COLO829 (cell line): ENCODE results near the gene UPB1.
A peak's percentile ranks its signal among the peaks of the same experiment; 100 is the strongest.
"Not testable (repeated sequence)": the region's sequence is repeated elsewhere in the genome, so short reads cannot be mapped to it uniquely, and the experiment has no call there.

Experiments used
- DNase-seq: peaks from one replicate; pipeline ENCODE4 v3.0.0; 2012; ENCODE audit warnings: low spot score

UPB1 gene

GRCh38 chr22:24482575-24482974 is 12.6 kb upstream of the UPB1 start:
- DNase-seq: peak; percentile 68

DNA sequence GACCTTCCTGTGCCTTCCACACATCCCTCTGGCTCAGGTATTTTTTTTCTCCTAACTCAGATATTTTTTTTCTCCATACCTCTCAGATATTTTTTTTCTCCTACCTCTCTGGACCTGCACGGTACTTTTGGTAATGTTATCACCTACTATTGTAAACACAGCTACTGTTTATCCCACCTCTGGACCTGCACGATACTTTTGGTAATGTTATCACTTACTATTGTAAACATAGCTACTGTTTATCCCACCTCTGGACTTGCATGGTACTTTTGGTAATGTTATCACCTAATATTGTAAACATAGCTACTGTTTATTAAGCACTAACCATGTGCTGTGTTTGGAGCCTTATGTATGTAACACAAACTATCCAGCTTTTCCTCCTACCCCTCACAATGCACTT is 12.1 kb upstream of the UPB1 start:
- no peak for DNase-seq

DNA sequence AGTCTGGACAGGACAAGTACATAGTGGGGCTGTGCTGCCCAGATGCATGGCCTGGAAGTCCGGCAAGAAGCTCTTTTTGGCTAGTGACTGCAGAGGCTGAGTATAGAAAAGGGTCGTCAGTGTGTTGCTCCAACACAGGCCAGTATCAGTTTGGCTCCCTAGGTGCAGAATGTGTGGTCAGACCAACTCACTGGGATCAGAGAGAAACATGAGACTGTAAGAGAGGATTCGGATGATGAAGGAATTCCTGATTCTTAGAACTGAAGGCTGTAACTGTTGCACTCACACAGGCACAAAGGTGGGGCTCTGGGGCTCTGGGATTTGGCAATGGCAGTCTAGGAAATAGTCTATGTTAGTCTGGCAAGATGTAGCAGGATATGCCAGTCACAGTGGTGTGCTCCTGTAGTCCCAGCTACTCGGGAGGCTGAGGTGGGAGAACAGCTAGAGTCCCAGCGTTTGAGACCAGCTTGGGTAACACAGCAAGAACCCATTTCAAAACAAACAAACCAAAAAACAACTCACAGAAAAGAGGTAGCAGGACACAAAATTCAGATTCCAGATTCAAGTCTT is 11.1 kb upstream of the UPB1 start:
- no peak for DNase-seq

DNA sequence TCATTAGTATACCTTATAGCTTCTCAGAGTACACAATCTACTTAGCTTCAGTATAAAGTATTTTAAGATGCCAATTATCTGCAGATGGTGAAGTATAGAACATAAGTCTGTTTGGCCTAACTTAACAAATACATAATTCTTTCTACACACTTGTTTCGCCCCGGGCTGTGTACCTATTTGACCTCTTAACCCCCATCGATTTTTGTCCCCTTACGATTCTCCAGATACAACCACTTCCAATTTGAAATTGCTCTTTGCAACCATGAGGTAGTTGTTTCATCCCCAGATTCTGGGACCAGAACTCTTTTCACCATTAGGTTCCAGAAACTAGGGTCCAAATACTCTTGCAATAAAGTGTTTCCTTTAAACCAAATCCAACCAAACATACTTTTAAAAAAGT is 10.0 kb upstream of the UPB1 start:
- DNase-seq: no peak

DNA sequence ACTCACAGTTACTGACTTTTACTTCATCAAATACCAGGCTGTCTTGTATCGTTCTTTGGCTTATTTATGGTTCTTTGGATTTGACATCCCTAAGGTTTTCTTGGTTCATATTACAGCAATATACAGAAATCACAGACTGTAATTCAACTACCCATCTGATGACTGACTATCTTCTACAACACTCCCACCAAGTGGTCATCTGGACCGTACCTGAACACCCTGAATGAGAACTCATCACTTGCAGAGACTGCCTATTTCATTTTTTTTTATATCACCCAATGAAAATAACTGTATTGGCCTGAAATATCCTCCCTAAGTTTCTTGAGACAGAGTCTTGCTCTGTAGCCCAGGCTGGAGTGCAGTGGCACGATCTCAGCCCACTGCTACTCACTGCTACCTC is 9.5 kb upstream of the UPB1 start:
- DNase-seq: no peak

GRCh38 chr22:24486501-24486921 is 8.6 kb upstream of the UPB1 start:
- DNase-seq: peak; percentile 74

DNA sequence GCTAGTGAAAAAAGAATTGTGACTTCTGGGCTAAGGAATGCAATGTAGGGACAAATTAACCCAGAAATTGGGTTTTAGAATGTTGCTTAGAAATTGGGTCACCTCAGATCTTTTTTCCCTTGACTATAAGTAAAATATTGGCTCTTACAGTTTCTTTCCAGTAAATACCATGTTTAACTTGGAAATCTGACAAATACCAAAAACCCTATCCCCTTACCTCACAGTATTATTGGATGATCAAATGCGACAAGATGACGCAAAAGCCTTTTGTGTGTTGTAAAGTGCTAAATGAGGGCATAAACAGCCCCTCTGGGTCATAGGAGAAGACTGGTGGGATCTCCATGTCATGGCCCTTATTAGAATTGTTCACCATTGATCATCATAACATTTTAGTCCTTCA is 6.1 kb upstream of the UPB1 start:
- no peak for DNase-seq

- not testable (repeated sequence) for DNase-seq
Observed at GRCh38 chr22:24489434-24489833, 5.7 kb upstream of the UPB1 start.

GRCh38 chr22:24492391-24492790 is 2.7 kb upstream of the UPB1 start:
- no peak for DNase-seq

DNA sequence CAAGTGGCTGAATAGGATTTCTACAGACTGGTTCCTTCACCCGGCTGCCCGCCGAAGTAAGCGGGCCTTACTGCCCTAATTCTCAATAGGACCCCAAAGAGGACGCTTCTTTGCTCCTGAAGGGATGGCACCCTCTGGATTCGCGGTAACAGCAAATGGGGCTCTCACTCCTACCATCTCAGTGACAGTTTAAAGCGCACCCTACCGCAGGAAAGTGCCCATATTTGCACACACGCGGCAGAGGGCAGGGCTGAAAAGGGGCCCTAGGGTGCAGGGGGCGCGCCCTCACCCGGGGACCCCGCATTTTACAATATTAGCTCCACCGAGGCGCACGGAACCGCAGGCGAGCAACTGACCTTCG is 985 bp upstream of the UPB1 start:
- no peak for DNase-seq

- DNase-seq: no peak
Observed at GRCh38 chr22:24495365-24495675, 188 bp downstream of the UPB1 start.

- no peak for DNase-seq
Observed at GRCh38 chr22:24496234-24496633, 1.1 kb downstream of the UPB1 start.

- no peak for DNase-seq
Observed at GRCh38 chr22:24496661-24497060, 1.5 kb downstream of the UPB1 start.

DNA sequence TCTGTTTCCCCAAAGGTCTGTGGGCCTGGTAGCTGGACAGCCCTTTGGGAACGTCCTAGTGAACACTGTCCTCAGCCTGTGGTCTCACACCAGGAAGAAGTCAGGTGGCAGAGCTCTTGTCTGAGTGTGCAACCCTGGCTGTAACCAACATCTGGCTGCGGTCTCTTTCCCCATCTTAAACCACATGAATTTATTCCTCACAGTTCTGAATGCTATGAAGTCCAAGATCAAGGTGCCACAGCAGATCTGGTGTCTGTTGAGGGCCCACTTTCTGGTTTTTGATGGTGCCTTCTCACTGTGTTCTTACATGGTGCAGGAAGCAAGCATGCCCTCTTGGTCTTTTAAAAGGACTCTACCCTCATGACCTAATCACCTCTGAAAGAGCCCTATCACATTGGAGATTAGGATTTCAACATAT is 2.7 kb downstream of the UPB1 start:
- DNase-seq: no peak

GRCh38 chr22:24498824-24499223 is 3.7 kb downstream of the UPB1 start:
- DNase-seq: no peak

GRCh38 chr22:24499706-24500276 is 4.7 kb downstream of the UPB1 start:
- no peak for DNase-seq

- DNase-seq: no peak
Observed at GRCh38 chr22:24500277-24500820, 5.2 kb downstream of the UPB1 start.

GRCh38 chr22:24501301-24502005 is 6.3 kb downstream of the UPB1 start:
- no peak for DNase-seq

DNA sequence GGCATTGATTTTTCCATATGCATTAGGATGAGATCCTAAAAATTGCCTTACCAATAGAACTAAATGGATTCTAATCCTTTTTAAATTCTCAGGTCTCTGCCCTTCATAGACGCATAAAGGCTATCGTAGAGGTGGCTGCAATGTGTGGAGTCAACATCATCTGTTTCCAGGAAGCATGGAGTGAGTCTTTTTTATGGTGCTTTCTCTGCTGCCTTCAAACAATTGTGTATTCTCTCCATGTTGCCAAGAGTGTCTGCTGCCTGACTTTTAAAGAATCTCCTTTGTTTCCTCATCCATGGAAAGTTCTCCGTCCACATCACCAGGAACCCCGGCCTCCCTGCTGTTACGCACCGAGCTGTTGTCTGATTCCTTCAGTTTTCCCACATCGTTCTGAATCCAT is 6.9 kb downstream of the UPB1 start:
- DNase-seq: no peak

DNA sequence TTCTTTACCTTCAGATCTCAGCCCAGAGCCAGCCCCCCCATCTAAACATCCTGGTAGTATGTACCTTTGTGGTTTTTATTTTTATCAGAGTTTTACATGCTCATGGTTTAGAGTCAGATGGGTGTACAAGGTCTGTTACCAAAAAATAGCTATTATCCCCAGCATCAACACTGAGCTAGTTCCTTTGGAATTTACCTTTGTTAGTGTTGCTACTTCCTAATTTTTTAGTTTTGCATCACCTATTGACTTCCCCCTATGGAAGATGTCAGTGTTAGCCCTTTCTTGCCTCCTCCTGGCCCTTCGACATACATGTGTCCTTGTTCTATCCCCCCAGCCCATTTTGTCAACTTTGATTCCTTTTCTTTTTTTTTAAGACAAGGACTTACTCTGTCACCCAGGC is 7.4 kb downstream of the UPB1 start:
- no peak for DNase-seq

DNA sequence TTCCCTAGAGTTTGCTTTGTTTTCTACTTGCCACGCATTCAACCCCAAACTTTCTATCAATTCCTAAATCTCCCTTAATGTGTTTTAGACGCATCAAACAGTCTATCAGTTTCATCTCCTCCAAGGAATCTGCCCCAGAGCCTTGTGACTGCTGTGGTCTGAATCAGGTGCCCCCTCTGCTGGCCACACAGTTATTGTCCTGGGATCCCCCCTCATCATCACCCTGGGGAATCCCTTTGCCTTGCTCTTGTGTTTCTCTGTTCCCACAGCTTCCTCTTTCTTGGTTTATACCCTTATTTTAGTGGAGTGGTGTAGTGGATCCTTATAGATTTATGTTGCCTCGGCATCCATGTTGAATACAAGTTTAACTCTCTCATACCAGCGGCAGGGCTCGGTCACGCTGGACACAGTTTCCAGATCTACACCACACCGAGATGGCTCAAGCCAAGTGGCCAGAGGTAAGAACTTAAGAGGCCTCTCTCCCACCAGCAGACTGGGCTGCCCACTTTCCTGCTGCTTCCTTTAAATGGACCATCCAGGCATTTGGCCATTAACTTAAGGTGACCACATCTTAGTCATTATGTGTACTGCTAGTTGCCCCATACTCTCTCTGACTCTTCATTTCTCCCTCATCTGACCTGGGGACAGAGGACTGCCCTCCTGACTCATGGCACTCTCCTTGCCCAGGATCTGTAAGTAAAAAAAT is 8.2 kb downstream of the UPB1 start:
- DNase-seq: peak; percentile 87

DNA sequence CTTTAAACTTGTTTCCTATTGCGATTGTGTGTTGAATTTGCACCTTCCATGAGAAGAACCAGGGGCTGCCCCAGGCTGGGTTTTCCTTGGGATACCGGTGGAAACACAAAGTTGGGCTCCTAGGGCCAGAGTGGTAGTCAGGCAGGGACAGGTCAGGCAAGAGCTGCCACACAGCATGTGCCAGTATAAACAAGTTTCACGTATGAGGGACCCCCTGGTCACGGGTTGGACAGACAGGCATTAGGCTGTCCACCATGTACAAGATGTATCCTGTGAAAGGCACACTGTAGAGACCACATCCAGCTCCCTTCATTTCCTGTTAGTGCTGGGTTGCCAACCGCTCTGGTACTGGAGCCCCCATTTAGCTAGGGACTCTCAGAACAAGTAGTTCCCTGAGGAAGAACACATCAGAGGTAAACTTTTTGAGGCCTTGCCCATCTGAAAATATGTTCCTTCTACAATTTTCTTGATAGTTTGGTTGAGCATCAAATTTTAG is 8.8 kb downstream of the UPB1 start:
- no peak for DNase-seq

DNA sequence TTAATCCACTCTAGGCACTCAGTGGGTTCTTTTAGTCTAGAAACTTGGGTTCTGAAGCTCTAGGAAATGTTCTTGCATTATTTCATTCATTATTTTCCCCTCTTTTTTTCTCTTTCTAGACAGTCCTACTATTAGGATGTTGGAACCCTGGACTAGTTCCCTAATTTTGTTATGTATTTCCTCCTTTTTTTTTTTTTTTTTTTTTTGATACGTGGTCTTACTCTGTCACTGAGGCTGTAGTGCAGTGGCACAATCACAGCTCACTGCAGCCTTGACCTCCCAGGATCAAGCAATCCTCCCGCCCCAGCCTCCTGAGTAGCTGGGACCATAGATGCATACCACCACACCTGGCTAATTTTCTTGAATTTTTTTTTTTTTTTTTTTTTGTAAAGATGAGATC is 9.4 kb downstream of the UPB1 start:
- no peak for DNase-seq
